Measurements from ENCODE around the gene UGT1A10.

The UGT1A10 gene

GRCh38 chr2:233686928-233687327, 50.7 kb downstream of the UGT1A10 start:
- TF ChIP-seq CTCF (conservative IDR thresholded peaks at IDR 0.05; ENCODE audit: low read length) = no peak
- no peak overlapping the region for H3K4me3 ChIP-seq (ENCODE audit: low read length)
- DNase-seq (ENCODE audit: low read depth) = no peak

GRCh38 chr2:233688341-233688740, 52.1 kb downstream of the UGT1A10 start:
- no peak for TF ChIP-seq CTCF (conservative IDR thresholded peaks at IDR 0.05; ENCODE audit: low read length)
- H3K4me3 ChIP-seq (ENCODE audit: low read length) = no peak overlapping the region
- DNase-seq (ENCODE audit: low read depth) = no peak

GRCh38 chr2:233689031-233689430, 52.8 kb downstream of the UGT1A10 start:
- TF ChIP-seq CTCF (conservative IDR thresholded peaks at IDR 0.05; ENCODE audit: low read length) = no peak
- no peak overlapping the region for H3K4me3 ChIP-seq (ENCODE audit: low read length)
- no peak for DNase-seq (ENCODE audit: low read depth)

DNA sequence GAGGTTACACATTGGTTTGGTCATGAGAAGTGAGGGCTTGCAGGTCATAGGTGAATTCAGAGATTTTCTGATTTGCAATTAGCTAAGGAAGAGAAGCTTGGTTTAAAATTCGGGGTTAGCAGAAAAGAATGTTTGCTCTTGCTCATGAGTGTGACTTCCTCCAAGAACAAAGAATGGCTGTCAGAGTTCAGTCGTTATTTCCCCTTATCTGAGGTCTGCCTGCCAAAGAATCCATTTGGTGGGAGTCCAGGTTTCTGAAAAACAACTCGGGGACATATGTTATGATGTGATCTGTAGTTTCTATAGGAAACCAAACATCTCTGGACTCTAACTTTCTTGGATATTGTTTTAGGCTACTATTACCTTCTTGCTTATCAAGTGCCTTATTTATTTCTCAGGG, 53.3 kb downstream of the UGT1A10 start:
- TF ChIP-seq CTCF (conservative IDR thresholded peaks at IDR 0.05; ENCODE audit: low read length) = no peak
- DNase-seq (ENCODE audit: low read depth) = no peak
- no peak overlapping the region for H3K4me3 ChIP-seq (ENCODE audit: low read length)

GRCh38 chr2:233690444-233690843, 54.2 kb downstream of the UGT1A10 start:
- DNase-seq (ENCODE audit: low read depth) = no peak
- no peak for TF ChIP-seq CTCF (conservative IDR thresholded peaks at IDR 0.05; ENCODE audit: low read length)
- H3K4me3 ChIP-seq (ENCODE audit: low read length) = no peak overlapping the region

GRCh38 chr2:233691443-233692433, 55.5 kb downstream of the UGT1A10 start:
- TF ChIP-seq CTCF (conservative IDR thresholded peaks at IDR 0.05; ENCODE audit: low read length) = no peak
- H3K4me3 ChIP-seq (ENCODE audit: low read length) = no peak overlapping the region
- DNase-seq (ENCODE audit: low read depth) = no peak

GRCh38 chr2:233692648-233693047, 56.4 kb downstream of the UGT1A10 start, which contains the start of gene UGT1A6:
UGT1A6 (plus strand) TSS chr2:233692890; CDS start chr2:233693005, 115 bp downstream.
- no peak for TF ChIP-seq CTCF (conservative IDR thresholded peaks at IDR 0.05; ENCODE audit: low read length)
- DNase-seq (ENCODE audit: low read depth) = no peak
- no peak within 1 kb of the TSS for H3K4me3 ChIP-seq (ENCODE audit: low read length)

Measured in AG10803 (cell line).